Endothelial cell of umbilical vein (primary cell): ENCODE results near the gene TANGO6. TPM values are rescaled to one million over a fixed set of nuclear protein-coding genes. Genes with fewer than 3 reads are reported as not detected.

ENCODE experiments used
- BruUV-seq: library from RNA; stranded (reverse); fragments of 400-500 nt; replicated peaks from 2 replicates; lab custom pipeline; 2021; lab: Mats Ljungman, UMichigan
- CTCF ChIA-PET: fragments of 300-600, 350-600 bp; sonication (Branson Sonifier 250); formaldehyde crosslinking; loops from one replicate; lab custom pipeline; 2021; ENCODE audit warnings: antibody characterized with exemption, inconsistent platforms; lab: Charles Lee
- POLR2A ChIA-PET: fragments of 300-600, 350-600 bp; sonication (Branson Sonifier 250); formaldehyde crosslinking; loops from one replicate; lab custom pipeline; 2021; ENCODE audit warnings: antibody characterized with exemption, inconsistent platforms; lab: Charles Lee
- DNase-seq: peaks from one replicate; pipeline ENCODE4 v3.0.0-alpha.2; 2011; ENCODE audit warnings: low read depth, low spot score
- FAIRE-seq: peaks from 2 replicates; lab custom pipeline; 2011; peaks lifted over from hg19 to GRCh38; lab: Jason Lieb, UNC
- H2AFZ ChIP-seq: 2 replicates; pipeline ENCODE4 v1.6.0; 2012; ENCODE audit warnings: low read depth, low read length, control low read depth, inconsistent platforms
- H3K27ac ChIP-seq: 2 replicates; pipeline ENCODE4 v1.5.1; 2011; ENCODE audit warnings: low read depth, mild to moderate bottlenecking, control low read depth, low read length, moderate library complexity; ENCODE audit not compliant: insufficient read depth
- H3K27me3 ChIP-seq, 2 experiments: 2 replicates each; pipeline versions ENCODE4 v1.6.0 to v1.6.1; 2011; ENCODE audit warnings: low read length in 2 of 2, mixed read lengths in 1 of 2; ENCODE audit not compliant: control insufficient read depth in 2 of 2, insufficient read depth in 2 of 2
- H3K36me3 ChIP-seq, 2 experiments: 2 replicates in 1 of 2; 3 replicates in 1 of 2; pipeline ENCODE4 v1.5.1; 2011; ENCODE audit warnings: low read length in 2 of 2, mild to moderate bottlenecking in 1 of 2, moderate library complexity in 1 of 2; ENCODE audit not compliant: control insufficient read depth in 2 of 2, insufficient read depth in 2 of 2; ENCODE audit errors: extremely low read depth in 1 of 2
- H3K4me1 ChIP-seq: 3 replicates; pipeline ENCODE4 v1.5.1; 2011; ENCODE audit warnings: mild to moderate bottlenecking, low read length; ENCODE audit not compliant: control insufficient read depth, insufficient read depth; ENCODE audit errors: extremely low read depth
- H3K4me2 ChIP-seq: 2 replicates; pipeline ENCODE4 v1.6.1; 2011; ENCODE audit warnings: low read length, control low read depth, mixed read lengths; ENCODE audit not compliant: insufficient read depth
- H3K4me3 ChIP-seq, 3 experiments: fragments of 200-600 bp in 1 of 3; sonication (generic), shearing (Covaris generic) in 1 of 3; replicated peaks in 1 of 3; 2 replicates each; pipeline ENCODE4 v1.5.1; 2011 to 2016; ENCODE audit warnings: control low read depth in 3 of 3, low read length in 3 of 3, mild to moderate bottlenecking in 2 of 3, inconsistent platforms in 1 of 3, low read depth in 1 of 3, moderate library complexity in 1 of 3; ENCODE audit not compliant: insufficient read depth in 1 of 3
- H3K79me2 ChIP-seq: 2 replicates; pipeline ENCODE4 v1.6.0; 2012; ENCODE audit warnings: low read length, inconsistent platforms; ENCODE audit not compliant: control insufficient read depth, insufficient read depth
- H3K9ac ChIP-seq: replicated peaks from 2 replicates; pipeline ENCODE3; 2011; ENCODE audit warnings: low read length, control low read depth; ENCODE audit not compliant: insufficient read depth; ENCODE audit errors: extremely low read depth
- H3K9me1 ChIP-seq: replicated peaks from 3 replicates; pipeline ENCODE4 v1.6.0; 2011; ENCODE audit warnings: mild to moderate bottlenecking, low read length; ENCODE audit not compliant: control insufficient read depth, insufficient read depth; ENCODE audit errors: extremely low read depth
- H3K9me3 ChIP-seq: replicated peaks from 2 replicates; pipeline ENCODE4 v1.5.1; 2012; ENCODE audit warnings: low read length, inconsistent platforms; ENCODE audit not compliant: control insufficient read depth, insufficient read depth
- H4K20me1 ChIP-seq: replicated peaks from 2 replicates; pipeline ENCODE3; 2011; ENCODE audit warnings: mild to moderate bottlenecking, low read length; ENCODE audit not compliant: control insufficient read depth, insufficient read depth; ENCODE audit errors: extremely low read depth
- EZH2 ChIP-seq: IDR thresholded peaks from 2 replicates; pipeline ENCODE4 v1.6.1; 2012; ENCODE audit warnings: borderline replicate concordance, low read depth, mild to moderate bottlenecking, moderate library complexity, low read length, inconsistent platforms; ENCODE audit not compliant: severe bottlenecking
- FOS ChIP-seq: IDR thresholded peaks from 2 replicates; pipeline ENCODE4 v1.6.1; 2011; ENCODE audit warnings: mild to moderate bottlenecking, low read length, moderate library complexity, borderline replicate concordance; ENCODE audit not compliant: insufficient read depth
- GATA2 ChIP-seq: IDR thresholded peaks from 2 replicates; pipeline ENCODE4 v1.7.0; 2011; ENCODE audit warnings: low read depth, mild to moderate bottlenecking, moderate library complexity, mixed read lengths, low read length; ENCODE audit not compliant: insufficient read length, insufficient read depth
- JUN ChIP-seq: IDR thresholded peaks from 2 replicates; pipeline ENCODE4 v1.6.1; 2011; ENCODE audit warnings: borderline replicate concordance, low read depth; ENCODE audit not compliant: insufficient read length, insufficient read depth
- MYC ChIP-seq: IDR thresholded peaks from one replicate; pipeline ENCODE4 v1.6.1; 2011; ENCODE audit warnings: mild to moderate bottlenecking, low read depth, low read length
- POLR2A ChIP-seq: IDR thresholded peaks from 2 replicates; pipeline ENCODE4 v1.6.1; 2012; ENCODE audit warnings: low read depth, mild to moderate bottlenecking, control low read depth, low read length
- POLR2AphosphoS5 ChIP-seq: IDR thresholded peaks from 2 replicates; pipeline ENCODE4 v1.6.1; 2012; ENCODE audit warnings: low read depth, mild to moderate bottlenecking, control low read depth, low read length, moderate library complexity; ENCODE audit not compliant: insufficient read depth
- dilution Hi-C: fragments of 300-500 bp; cut with MboI; formaldehyde crosslinking; loops from one replicate; pipeline ENCODE4 v1.15.0; 2019; ENCODE audit warnings: low sequenced_read_pairs; ENCODE audit not compliant: extremely low pct_ligation_motif_present
- intact Hi-C: fragments of 100-400 bp; cut with micrococcal nuclease; formaldehyde crosslinking; loops from one replicate; pipeline ENCODE4 v1.10.0; 2022
- polyA plus RNA-seq, 4 experiments: library from polyadenylated mRNA; depleted of rRNA in 3 of 4; stranded (reverse) in 3 of 4; unstranded in 1 of 4; fragments of >200 nt; gene quantifications; 2 replicates each; pipeline versions ENCODE4 v1.2.1 to v1.2.3, GENCODE V29; 2011 to 2012; ENCODE audit warnings: missing spikeins in 1 of 4
- total RNA-seq: library from RNA; stranded (reverse); gene quantifications from 2 replicates; pipeline ENCODE4 v1.2.3, GENCODE V29; 2021
- TF ChIP-seq, protein P1 (sequence below): IDR thresholded peaks from 2 replicates; pipeline ENCODE4 v1.6.1; 2011; ENCODE audit not compliant: insufficient read depth, insufficient read length
- TF ChIP-seq, protein P2 (sequence below), 2 donors: IDR thresholded peaks; 1 replicate in 1 of 2; 2 replicates in 1 of 2; pipeline ENCODE4 v1.5.1; 2011; ENCODE audit warnings: low read length in 2 of 2, mild to moderate bottlenecking in 2 of 2, moderate library complexity in 2 of 2, control low read depth in 1 of 2, inconsistent platforms in 1 of 2, low read depth in 1 of 2; ENCODE audit not compliant: insufficient read depth in 1 of 2; ENCODE audit errors: extremely low read depth in 1 of 2

The TANGO6 gene
- total and polyA plus RNA-seq, 2 donors (not counting 3 experiments of a cell fraction or from before 2014, with no cell fraction given) = 6.7 to 21.2 TPM

DNA sequence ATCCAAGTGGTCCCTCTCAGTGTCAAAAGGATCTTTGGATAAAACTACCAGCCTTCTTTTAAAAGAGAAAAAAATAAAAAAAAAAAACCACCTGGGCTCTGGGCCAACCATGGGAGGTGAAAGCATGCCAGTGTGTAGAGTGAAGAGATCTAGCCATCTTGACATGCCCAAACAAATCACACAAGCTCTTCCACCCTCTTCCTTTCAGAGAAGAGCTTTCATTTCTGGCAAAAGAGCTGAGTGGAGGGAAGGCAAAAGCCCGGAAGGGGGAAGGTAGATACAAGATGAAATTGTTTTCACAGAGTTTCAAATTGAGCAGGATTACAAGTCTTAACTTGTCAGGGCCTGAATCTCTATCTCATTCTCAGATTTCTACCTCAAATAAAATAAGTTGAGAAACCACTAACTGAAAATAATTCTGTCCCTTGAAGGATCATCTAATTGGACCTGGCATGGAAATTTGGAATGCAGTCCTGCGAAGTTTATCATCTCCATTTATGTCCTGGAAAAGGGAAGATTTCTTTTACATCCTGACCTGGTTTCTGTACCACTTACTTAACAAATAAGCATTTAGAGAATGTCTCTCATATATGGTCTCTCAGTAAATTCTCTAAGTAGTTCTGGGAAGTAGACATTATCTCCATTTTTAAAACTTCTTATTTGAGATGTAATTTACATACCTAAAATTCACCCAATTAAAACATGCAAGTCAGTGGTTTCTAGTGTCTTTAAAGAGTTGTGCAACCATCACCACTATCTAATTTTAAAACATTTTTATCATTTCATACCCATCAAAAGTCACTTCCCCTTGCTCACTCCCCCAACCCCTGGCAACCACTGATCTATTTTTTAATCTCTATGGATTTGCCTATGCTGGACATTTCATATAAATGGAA lies 93.7 kb downstream of the TANGO6 start:
- no peaks in the 10 kb centered on the region for H3K79me2 ChIP-seq
- H3K4me2 ChIP-seq = no peak overlapping the region
- CTCF ChIA-PET = interaction anchor here (1.2 kb wide), 1 partner anchor 176 kb away, joined by 3 read pairs; no protein-coding TSS in a partner anchor
- no TSS peak for BruUV-seq
- no peaks in the 10 kb centered on the region for H3K9me3 ChIP-seq
- no peak overlapping the region for H2AFZ ChIP-seq
- no peak for TF ChIP-seq POLR2AphosphoS5
- H3K9ac ChIP-seq = no peak overlapping the region
- no peaks in the 10 kb centered on the region for H3K4me1 ChIP-seq
- POLR2A ChIA-PET = no interaction called here
- no peaks in the 10 kb centered on the region for H4K20me1 ChIP-seq
- H3K9me1 ChIP-seq = no peaks in the 10 kb centered on the region
- intact Hi-C loops = no loop called here
- no peak overlapping the region for H3K4me3 ChIP-seq
- H3K36me3 ChIP-seq = no peaks in the 10 kb centered on the region
- no peaks in the 10 kb centered on the region for H3K27me3 ChIP-seq
- H3K27ac ChIP-seq = no peak overlapping the region
- DNase-seq (peak; percentile 38), FAIRE-seq (no peak)
- dilution Hi-C loops = no loop called here

DNA sequence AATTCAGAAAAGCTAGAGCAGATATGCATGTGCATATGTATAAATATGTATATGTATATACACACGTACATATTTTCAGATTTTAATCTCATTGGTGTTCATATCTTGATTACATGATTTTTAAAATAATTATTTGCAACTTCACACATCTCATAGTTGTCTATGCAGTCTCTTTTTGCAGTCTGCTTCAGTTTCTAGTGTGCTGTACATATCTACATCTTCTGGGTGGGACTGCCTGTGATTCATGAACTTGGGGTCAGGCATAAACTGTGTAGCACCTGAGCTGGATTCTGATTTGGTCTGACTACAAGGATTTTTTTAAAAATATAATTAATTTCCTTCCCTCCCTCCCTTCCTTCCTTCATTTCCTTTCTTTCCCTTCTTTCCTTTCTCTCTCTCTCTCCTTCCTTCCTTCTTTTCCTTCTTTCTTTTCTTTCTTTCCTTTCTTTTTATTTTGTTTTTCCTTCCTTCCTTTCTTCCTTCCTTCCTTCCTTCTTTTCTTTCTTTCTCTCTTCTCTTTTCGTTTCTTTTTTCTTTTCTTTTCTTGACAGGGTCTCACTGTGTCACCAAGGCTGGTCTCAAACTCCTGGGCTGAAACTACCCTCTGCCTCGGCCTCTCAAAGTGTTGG lies 96.5 kb downstream of the TANGO6 start:
- no peaks in the 10 kb centered on the region for H3K9me1 ChIP-seq
- dilution Hi-C loops = no loop called here
- FAIRE-seq (no peak), DNase-seq (no peak)
- H3K4me1 ChIP-seq = no peaks in the 10 kb centered on the region
- CTCF ChIA-PET = no interaction called here
- no peak overlapping the region for H3K9ac ChIP-seq
- no peak overlapping the region for H2AFZ ChIP-seq
- POLR2A ChIA-PET = no interaction called here
- no peaks in the 10 kb centered on the region for H3K79me2 ChIP-seq
- no peaks in the 10 kb centered on the region for H3K9me3 ChIP-seq
- H3K27me3 ChIP-seq = no peaks in the 10 kb centered on the region
- H3K27ac ChIP-seq = no peak overlapping the region
- H4K20me1 ChIP-seq = no peaks in the 10 kb centered on the region
- H3K4me2 ChIP-seq = no peak overlapping the region
- intact Hi-C loops = no loop called here
- BruUV-seq = no TSS peak
- no peak overlapping the region for H3K4me3 ChIP-seq
- TF ChIP-seq, protein P1, sequence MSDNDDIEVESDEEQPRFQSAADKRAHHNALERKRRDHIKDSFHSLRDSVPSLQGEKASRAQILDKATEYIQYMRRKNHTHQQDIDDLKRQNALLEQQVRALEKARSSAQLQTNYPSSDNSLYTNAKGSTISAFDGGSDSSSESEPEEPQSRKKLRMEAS = no peak
- TF ChIP-seq GATA2 = no peak
- TF ChIP-seq POLR2AphosphoS5 = no peak
- no peak for TF ChIP-seq EZH2
- TF ChIP-seq JUN = no peak
- TF ChIP-seq MYC = no peak
- no peak for TF ChIP-seq POLR2A
- no peak for TF ChIP-seq FOS
- TF ChIP-seq, protein P2, sequence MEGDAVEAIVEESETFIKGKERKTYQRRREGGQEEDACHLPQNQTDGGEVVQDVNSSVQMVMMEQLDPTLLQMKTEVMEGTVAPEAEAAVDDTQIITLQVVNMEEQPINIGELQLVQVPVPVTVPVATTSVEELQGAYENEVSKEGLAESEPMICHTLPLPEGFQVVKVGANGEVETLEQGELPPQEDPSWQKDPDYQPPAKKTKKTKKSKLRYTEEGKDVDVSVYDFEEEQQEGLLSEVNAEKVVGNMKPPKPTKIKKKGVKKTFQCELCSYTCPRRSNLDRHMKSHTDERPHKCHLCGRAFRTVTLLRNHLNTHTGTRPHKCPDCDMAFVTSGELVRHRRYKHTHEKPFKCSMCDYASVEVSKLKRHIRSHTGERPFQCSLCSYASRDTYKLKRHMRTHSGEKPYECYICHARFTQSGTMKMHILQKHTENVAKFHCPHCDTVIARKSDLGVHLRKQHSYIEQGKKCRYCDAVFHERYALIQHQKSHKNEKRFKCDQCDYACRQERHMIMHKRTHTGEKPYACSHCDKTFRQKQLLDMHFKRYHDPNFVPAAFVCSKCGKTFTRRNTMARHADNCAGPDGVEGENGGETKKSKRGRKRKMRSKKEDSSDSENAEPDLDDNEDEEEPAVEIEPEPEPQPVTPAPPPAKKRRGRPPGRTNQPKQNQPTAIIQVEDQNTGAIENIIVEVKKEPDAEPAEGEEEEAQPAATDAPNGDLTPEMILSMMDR (IDR thresholded peaks at IDR 0.05; ENCODE audit: extremely low read depth in 1 of 2, insufficient read depth in 1 of 2, low read depth in 1 of 2, low read length in 2 of 2) = no peak
- no peaks in the 10 kb centered on the region for H3K36me3 ChIP-seq
